GM23338 (cell line): ENCODE data around the gene MLLT10. TPM values are rescaled to one million over a fixed set of nuclear protein-coding genes. Genes with fewer than 3 reads are reported as not detected.

ENCODE experiments used
- ATAC-seq: fragments of 200-7000 bp; cut with Tn5 transposase; 3 replicates; pipeline ENCODE4 v1.9.1; 2020
- DNase-seq: peaks from one replicate; pipeline ENCODE4 v3.0.0-alpha.2; 2015; ENCODE audit warnings: low spot score
- H2AFZ ChIP-seq: fragments of 200-600 bp; sonication (generic); 2 replicates; pipeline ENCODE4 v1.8.0; 2016; ENCODE audit warnings: antibody characterized with exemption, mild to moderate bottlenecking, moderate library complexity
- H3F3A ChIP-seq: fragments of 200-600 bp; sonication (generic); replicated peaks from 2 replicates; pipeline ENCODE4 v1.8.0; 2017; ENCODE audit warnings: antibody characterized with exemption, mixed run types, low read depth
- H3K27ac ChIP-seq: fragments of 200-600 bp; sonication (generic); 2 replicates; pipeline ENCODE4 v1.6.1; 2016; ENCODE audit warnings: low read depth
- H3K27me3 ChIP-seq: fragments of 200-600 bp; sonication (generic); 2 replicates; pipeline ENCODE4 v1.8.0; 2016; ENCODE audit warnings: mild to moderate bottlenecking, mixed run types, moderate library complexity; ENCODE audit not compliant: insufficient read depth
- H3K36me3 ChIP-seq: fragments of 200-600 bp; sonication (generic); 2 replicates; pipeline ENCODE4 v1.8.0; 2016; ENCODE audit warnings: mild to moderate bottlenecking; ENCODE audit not compliant: insufficient read depth
- H3K4me1 ChIP-seq: fragments of 200-600 bp; sonication (generic); 2 replicates; pipeline ENCODE4 v1.8.0; 2016; ENCODE audit warnings: mild to moderate bottlenecking, moderate library complexity; ENCODE audit not compliant: insufficient read depth
- H3K4me2 ChIP-seq: fragments of 200-600 bp; sonication (generic); 2 replicates; pipeline ENCODE4 v1.7.1; 2017; ENCODE audit warnings: mixed run types
- H3K4me3 ChIP-seq: fragments of 200-600 bp; sonication (generic); 2 replicates; pipeline ENCODE4 v1.6.1; 2016; ENCODE audit warnings: mixed run types
- H3K79me2 ChIP-seq: fragments of 200-600 bp; sonication (generic); replicated peaks from 2 replicates; pipeline ENCODE4 v1.8.0; 2017; ENCODE audit warnings: mild to moderate bottlenecking; ENCODE audit not compliant: insufficient read depth
- H3K9me2 ChIP-seq: fragments of 200-600 bp; sonication (generic); 2 replicates; pipeline ENCODE4 v1.8.0; 2017; ENCODE audit not compliant: insufficient read depth
- H4K20me1 ChIP-seq: fragments of 200-600 bp; sonication (generic); replicated peaks from 2 replicates; pipeline ENCODE4 v1.8.0; 2017; ENCODE audit warnings: mild to moderate bottlenecking; ENCODE audit not compliant: insufficient read depth
- H3K27ac Mint-ChIP-seq: 2 replicates; pipeline ENCODE4 v1.8.0; 2020; ENCODE audit warnings: inconsistent platforms, mild to moderate bottlenecking, moderate library complexity, mixed read lengths
- H3K27me3 Mint-ChIP-seq: 3 replicates; pipeline ENCODE4 v1.8.0; 2022; ENCODE audit warnings: low read depth, mild to moderate bottlenecking, moderate library complexity, mixed read lengths, inconsistent platforms; ENCODE audit not compliant: insufficient read depth, poor library complexity
- H3K36me3 Mint-ChIP-seq: 3 replicates; pipeline ENCODE4 v1.8.0; 2021; ENCODE audit warnings: low read depth, mild to moderate bottlenecking, inconsistent platforms, moderate library complexity, mixed read lengths
- H3K4me1 Mint-ChIP-seq: 3 replicates; pipeline ENCODE4 v1.8.0; 2020; ENCODE audit warnings: mild to moderate bottlenecking, inconsistent platforms, mixed read lengths
- H3K4me3 Mint-ChIP-seq: 3 replicates; pipeline ENCODE4 v1.8.0; 2021; ENCODE audit warnings: moderate library complexity, mild to moderate bottlenecking, inconsistent platforms, mixed read lengths
- H3K9me3 Mint-ChIP-seq: 3 replicates; pipeline ENCODE4 v1.8.0; 2020; ENCODE audit warnings: moderate library complexity, mild to moderate bottlenecking, inconsistent platforms, mixed read lengths
- CREB1 ChIP-seq: fragments of 250-450 bp; sonication (Bioruptor Pico); IDR thresholded peaks from 2 replicates; pipeline ENCODE4 v1.5.0; 2020; ENCODE audit warnings: low read depth, mild to moderate bottlenecking, moderate library complexity
- EZH2phosphoT487 ChIP-seq: fragments of 200-600 bp; sonication (generic); IDR thresholded peaks from one replicate; pipeline ENCODE4 v1.8.1; 2018; ENCODE audit warnings: antibody characterized with exemption; ENCODE audit not compliant: unreplicated experiment
- NANOG ChIP-seq: IDR thresholded peaks from 2 replicates; pipeline ENCODE4 v1.6.1; 2016; ENCODE audit warnings: antibody characterized with exemption, borderline replicate concordance
- STAT1 ChIP-seq: IDR thresholded peaks from one replicate; pipeline ENCODE4 v1.6.1; 2016; ENCODE audit warnings: antibody characterized with exemption; ENCODE audit not compliant: unreplicated experiment
- ZNF114 ChIP-seq: fragments of 250-450 bp; sonication (Bioruptor Pico); IDR thresholded peaks from 2 replicates; pipeline ENCODE4 v1.5.0; 2020; ENCODE audit warnings: mild to moderate bottlenecking, moderate library complexity
- polyA plus RNA-seq: library from polyadenylated mRNA; unstranded; fragments of >200 nt; fragmentation: Nextera tagmentation; extraction: Ambion mirVana; gene quantifications from 2 replicates; pipeline ENCODE4 v1.2.1, GENCODE V29; 2016
- total RNA-seq: library from RNA; depleted of rRNA; stranded (reverse); fragments of >200 nt; shearing (Covaris generic); gene quantifications from 2 replicates; pipeline ENCODE4 v1.2.3, GENCODE V29; 2014
- TF ChIP-seq, protein P1 (sequence below): IDR thresholded peaks from one replicate; pipeline ENCODE4 v1.6.1; 2018; ENCODE audit warnings: antibody characterized with exemption; ENCODE audit not compliant: unreplicated experiment
- TF ChIP-seq, protein P2 (sequence below), 2 experiments: fragments of 200-600 bp in 1 of 2; sonication (generic) in 1 of 2; conservative IDR thresholded peaks; 2 replicates each; pipeline versions ENCODE4 v1.5.1 to v1.6.1; 2016 to 2017; ENCODE audit warnings: antibody characterized with exemption in 2 of 2, low read depth in 2 of 2, mild to moderate bottlenecking in 2 of 2, moderate library complexity in 1 of 2

Gene MLLT10
- total and polyA plus RNA-seq, 2 experiments from 2014 or later: 28.8 to 55.4 TPM

DNA sequence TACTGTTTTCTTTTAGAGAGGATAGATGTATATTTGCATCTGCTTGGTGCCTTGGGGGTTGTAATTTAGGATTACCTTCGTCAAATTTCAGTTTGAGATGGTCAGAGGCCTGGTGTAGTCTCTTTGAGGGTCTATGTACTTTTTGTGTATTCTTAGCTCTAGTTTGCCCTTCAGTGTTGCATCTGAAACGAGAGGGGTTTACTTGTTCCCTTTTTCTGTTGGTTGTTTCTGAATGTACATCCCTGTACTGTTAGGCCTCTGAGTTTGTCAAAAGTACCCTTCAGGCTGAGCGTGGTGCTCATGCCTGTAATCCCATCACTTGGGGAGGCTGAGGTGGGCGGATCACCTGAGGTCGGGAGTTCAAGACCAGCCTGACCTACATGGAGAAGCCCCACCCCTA is 60.0 kb downstream of the MLLT10 start (continued):
- TF ChIP-seq EZH2phosphoT487 (no peak), NANOG (no peak), ZNF114 (no peak), STAT1 (no peak)
- TF ChIP-seq, protein P1, sequence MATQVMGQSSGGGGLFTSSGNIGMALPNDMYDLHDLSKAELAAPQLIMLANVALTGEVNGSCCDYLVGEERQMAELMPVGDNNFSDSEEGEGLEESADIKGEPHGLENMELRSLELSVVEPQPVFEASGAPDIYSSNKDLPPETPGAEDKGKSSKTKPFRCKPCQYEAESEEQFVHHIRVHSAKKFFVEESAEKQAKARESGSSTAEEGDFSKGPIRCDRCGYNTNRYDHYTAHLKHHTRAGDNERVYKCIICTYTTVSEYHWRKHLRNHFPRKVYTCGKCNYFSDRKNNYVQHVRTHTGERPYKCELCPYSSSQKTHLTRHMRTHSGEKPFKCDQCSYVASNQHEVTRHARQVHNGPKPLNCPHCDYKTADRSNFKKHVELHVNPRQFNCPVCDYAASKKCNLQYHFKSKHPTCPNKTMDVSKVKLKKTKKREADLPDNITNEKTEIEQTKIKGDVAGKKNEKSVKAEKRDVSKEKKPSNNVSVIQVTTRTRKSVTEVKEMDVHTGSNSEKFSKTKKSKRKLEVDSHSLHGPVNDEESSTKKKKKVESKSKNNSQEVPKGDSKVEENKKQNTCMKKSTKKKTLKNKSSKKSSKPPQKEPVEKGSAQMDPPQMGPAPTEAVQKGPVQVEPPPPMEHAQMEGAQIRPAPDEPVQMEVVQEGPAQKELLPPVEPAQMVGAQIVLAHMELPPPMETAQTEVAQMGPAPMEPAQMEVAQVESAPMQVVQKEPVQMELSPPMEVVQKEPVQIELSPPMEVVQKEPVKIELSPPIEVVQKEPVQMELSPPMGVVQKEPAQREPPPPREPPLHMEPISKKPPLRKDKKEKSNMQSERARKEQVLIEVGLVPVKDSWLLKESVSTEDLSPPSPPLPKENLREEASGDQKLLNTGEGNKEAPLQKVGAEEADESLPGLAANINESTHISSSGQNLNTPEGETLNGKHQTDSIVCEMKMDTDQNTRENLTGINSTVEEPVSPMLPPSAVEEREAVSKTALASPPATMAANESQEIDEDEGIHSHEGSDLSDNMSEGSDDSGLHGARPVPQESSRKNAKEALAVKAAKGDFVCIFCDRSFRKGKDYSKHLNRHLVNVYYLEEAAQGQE: no peak
- TF ChIP-seq, protein P2, sequence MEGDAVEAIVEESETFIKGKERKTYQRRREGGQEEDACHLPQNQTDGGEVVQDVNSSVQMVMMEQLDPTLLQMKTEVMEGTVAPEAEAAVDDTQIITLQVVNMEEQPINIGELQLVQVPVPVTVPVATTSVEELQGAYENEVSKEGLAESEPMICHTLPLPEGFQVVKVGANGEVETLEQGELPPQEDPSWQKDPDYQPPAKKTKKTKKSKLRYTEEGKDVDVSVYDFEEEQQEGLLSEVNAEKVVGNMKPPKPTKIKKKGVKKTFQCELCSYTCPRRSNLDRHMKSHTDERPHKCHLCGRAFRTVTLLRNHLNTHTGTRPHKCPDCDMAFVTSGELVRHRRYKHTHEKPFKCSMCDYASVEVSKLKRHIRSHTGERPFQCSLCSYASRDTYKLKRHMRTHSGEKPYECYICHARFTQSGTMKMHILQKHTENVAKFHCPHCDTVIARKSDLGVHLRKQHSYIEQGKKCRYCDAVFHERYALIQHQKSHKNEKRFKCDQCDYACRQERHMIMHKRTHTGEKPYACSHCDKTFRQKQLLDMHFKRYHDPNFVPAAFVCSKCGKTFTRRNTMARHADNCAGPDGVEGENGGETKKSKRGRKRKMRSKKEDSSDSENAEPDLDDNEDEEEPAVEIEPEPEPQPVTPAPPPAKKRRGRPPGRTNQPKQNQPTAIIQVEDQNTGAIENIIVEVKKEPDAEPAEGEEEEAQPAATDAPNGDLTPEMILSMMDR (conservative IDR thresholded peaks at IDR 0.05; ENCODE audit: low read depth in 2 of 2): no peak

DNA sequence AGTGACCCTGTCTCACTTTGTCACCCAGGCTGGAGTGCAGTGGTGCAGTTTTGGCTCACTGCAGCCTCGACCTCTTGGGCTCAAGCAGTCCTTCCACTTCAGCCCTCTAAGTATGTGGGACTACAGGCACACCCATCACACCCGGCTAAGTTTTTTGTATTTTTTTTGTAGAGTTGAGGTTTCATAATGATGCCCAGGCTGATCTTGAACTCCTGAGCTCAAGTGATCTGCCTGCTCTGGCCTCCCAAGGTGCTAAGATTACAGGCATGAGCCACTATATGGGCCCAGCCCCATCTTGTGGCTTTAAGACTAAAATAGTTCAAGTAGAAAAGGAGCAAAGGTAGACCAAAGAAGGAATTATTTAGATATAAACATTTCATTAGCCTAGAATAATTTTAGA is 65.5 kb downstream of the MLLT10 start:
- DNase-seq: no peak
- Mint-ChIP-seq H3K36me3 (peaks cover 8% of the 10 kb centered on the region; the same call in 2 of the 3 replicates), H3K27me3 (no peaks in the 10 kb centered on the region), H3K4me1 (peaks cover 4% of the 10 kb centered on the region; the same call in 2 of the 3 replicates), H3K27ac (no peak overlapping the region), H3K4me3 (no peak overlapping the region), H3K9me3 (no peaks in the 10 kb centered on the region)
- 0 out of 2 replicates have a peak, but pooled peaks cover 5% of the 10 kb centered on the region for H3K4me1 ChIP-seq
- no peaks in the 10 kb centered on the region for H3K36me3 ChIP-seq
- peaks cover 4% of the 10 kb centered on the region; the same call in 1 of the 2 replicates for H3F3A ChIP-seq
- peaks cover 8% of the 10 kb centered on the region; the same call in 1 of the 2 replicates for H4K20me1 ChIP-seq
- H3K4me3 ChIP-seq: no peak overlapping the region
- no peak for ATAC-seq
- no peak overlapping the region for H3K27ac ChIP-seq
- no peaks in the 10 kb centered on the region for H3K9me2 ChIP-seq
- H3K27me3 ChIP-seq: no peaks in the 10 kb centered on the region
- no peak for TF ChIP-seq CREB1 (CRISPR knock-in tag)
- TF ChIP-seq, protein P2 (conservative IDR thresholded peaks at IDR 0.05; ENCODE audit: low read depth in 2 of 2): peak in 1 of 2 experiments; percentile 26; a peak in 1 of 4 replicates
- peaks cover 95% of the 10 kb centered on the region for H3K79me2 ChIP-seq
- H3K4me2 ChIP-seq: no peak overlapping the region
- no peak overlapping the region for H2AFZ ChIP-seq
